Epidermal melanocyte (primary cell): ENCODE data around the gene NFATC4.
"Not testable (repeated sequence)": the region's sequence is repeated elsewhere in the genome, so short reads cannot be mapped to it uniquely, and the experiment has no call there.

ENCODE experiments used
- DNase-seq: peaks from one replicate; pipeline ENCODE4 v3.0.0; 2011; ENCODE audit warnings: low spot score; ENCODE audit not compliant: insufficient read length

The NFATC4 gene

GRCh38 chr14:24387579-24387978, 19.6 kb downstream of the NFATC4 start:
- DNase-seq: not testable (repeated sequence)

- no peak for DNase-seq
These were observed 20.6 kb downstream of the NFATC4 start for GRCh38 chr14:24388474-24389179.

- no peak for DNase-seq
These were observed 21.4 kb downstream of the NFATC4 start for GRCh38 chr14:24389226-24389848.

- DNase-seq: no peak
These were observed 22.9 kb downstream of the NFATC4 start for GRCh38 chr14:24390701-24391468.

GRCh38 chr14:24392325-24393091, 24.5 kb downstream of the NFATC4 start:
- no peak for DNase-seq

GRCh38 chr14:24394275-24394674, 26.3 kb downstream of the NFATC4 start:
- DNase-seq: no peak

- no peak for DNase-seq
These were observed 27.9 kb downstream of the NFATC4 start for GRCh38 chr14:24395609-24396582.

- no peak for DNase-seq
These were observed 29.8 kb downstream of the NFATC4 start for GRCh38 chr14:24397639-24398292.

GRCh38 chr14:24398293-24398652, 30.3 kb downstream of the NFATC4 start:
- DNase-seq: no peak

GRCh38 chr14:24398653-24399446, 30.9 kb downstream of the NFATC4 start, which contains the start of gene NYNRIN:
TSS of gene NYNRIN (plus strand) at chr14:24399003. CDS start at chr14:24399247, 244 bp downstream.
- no peak for DNase-seq

GRCh38 chr14:24399447-24399822, 31.5 kb downstream of the NFATC4 start:
- no peak for DNase-seq

- no peak for DNase-seq
These were observed 32.2 kb downstream of the NFATC4 start for GRCh38 chr14:24399999-24400718.

- no peak for DNase-seq
These were observed 34.1 kb downstream of the NFATC4 start for GRCh38 chr14:24401810-24402702.

- DNase-seq: no peak
These were observed 35.5 kb downstream of the NFATC4 start for GRCh38 chr14:24403294-24403998.

- no peak for DNase-seq
These were observed 36.8 kb downstream of the NFATC4 start for GRCh38 chr14:24404814-24405213.

- DNase-seq: no peak
These were observed 38.4 kb downstream of the NFATC4 start for GRCh38 chr14:24406416-24406815.
